ENCODE data around the gene ELMO1. TPM values are rescaled to one million over a fixed set of nuclear protein-coding genes. Genes with fewer than 3 reads are reported as not detected.

Gene ELMO1
- total RNA-seq, 1 experiment from 2014 or later = 8.7 TPM

DNA sequence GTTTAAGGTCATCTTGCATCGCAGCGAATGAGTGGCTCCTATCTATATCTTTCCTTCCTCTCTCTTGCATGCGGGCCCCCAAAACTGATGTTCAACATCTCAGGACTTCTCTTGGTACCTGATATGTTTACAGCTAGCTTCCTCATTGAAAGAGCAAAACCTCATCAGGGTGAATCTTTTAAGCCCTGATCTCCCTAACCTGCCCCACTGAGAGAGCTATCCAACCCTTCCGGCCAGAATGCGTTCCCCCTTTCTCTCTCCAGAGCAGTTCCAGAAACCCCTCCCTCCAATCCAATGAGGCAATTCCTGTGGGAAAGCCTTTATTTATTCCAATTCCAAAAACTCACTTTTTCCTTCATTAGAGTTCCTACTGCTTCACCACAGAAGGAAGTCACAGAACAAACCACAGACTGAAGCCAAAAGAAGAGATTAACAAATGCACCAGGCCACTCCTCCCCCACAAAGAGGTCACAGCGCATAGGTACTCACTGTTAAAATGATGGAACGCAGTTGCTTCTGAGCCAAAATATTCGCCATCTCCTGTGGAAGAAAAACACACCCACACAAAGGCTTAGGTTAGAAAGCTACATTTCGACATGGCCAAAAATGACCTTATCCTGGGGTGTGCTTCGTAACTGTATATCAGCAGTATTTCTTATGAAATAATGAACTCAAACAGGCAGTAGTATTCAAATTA lies 232.4 kb downstream of the ELMO1 start:
- no peaks in the 10 kb centered on the region for H3K36me3 ChIP-seq (replicated peaks; ENCODE audit: control insufficient read depth, insufficient read depth, low read length)
- no peak overlapping the region for H3K4me3 ChIP-seq (ENCODE audit: insufficient read depth, low read depth, low read length)
- H3K27me3 ChIP-seq (ENCODE audit: control insufficient read depth, insufficient read depth, low read length) = no peaks in the 10 kb centered on the region
- DNase-seq = no peak

DNA sequence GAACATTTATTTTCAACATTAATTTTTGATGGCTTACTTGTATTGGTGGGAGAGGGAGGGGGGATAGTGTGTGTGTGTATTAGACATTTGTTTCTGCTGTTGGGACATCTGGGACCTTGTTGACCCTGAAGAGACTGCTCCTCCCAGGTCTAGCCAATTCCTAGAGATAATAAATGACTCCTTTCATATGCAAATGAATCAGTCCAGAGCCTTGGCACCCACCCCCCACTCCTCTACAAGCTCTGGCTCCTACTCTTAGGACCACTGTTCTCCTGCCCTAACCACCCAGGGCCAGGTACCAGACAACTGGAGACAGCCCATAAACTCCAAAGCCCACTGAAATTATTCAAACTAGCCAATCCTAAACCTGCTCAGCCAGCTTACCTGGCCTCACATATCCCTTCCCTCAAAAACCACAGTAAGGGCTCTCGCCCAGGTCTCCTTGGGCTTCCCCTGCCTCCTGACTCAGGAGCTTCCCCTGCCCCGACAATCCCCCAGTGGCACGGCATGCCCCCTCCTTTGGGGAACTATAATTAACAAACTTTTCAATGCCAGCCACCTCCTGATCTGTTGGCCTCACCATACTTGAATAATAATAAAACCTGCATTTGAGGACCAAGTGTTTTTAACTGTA lies 233.3 kb downstream of the ELMO1 start:
- no peak overlapping the region for H3K4me3 ChIP-seq (ENCODE audit: insufficient read depth, low read depth, low read length)
- no peaks in the 10 kb centered on the region for H3K27me3 ChIP-seq (ENCODE audit: control insufficient read depth, insufficient read depth, low read length)
- DNase-seq = no peak
- no peaks in the 10 kb centered on the region for H3K36me3 ChIP-seq (replicated peaks; ENCODE audit: control insufficient read depth, insufficient read depth, low read length)

DNA sequence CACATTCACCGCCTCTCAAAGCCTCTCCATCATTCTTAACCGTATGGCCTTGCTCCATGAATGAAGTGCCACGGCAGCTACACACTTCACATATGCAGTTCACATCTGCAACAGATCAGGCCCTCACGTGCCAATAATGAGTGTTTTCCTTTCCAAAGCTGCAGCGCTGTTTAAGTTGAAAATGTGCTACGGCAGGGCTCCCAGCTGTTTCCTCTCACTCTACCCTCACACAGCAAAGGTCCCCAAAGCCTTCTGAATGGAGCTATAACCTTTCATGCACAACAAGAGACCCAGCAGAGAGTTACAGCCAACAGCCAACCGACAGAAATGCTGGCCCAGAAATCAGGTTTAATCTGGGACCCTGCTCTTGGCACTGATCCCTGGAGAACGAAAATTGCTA lies 236.1 kb downstream of the ELMO1 start:
- Histone ChIP-seq H3K4me3 (ENCODE audit: insufficient read depth, low read depth, low read length) (no peak overlapping the region), H3K27me3 (ENCODE audit: control insufficient read depth, insufficient read depth, low read length) (no peaks in the 10 kb centered on the region), H3K36me3 (replicated peaks; ENCODE audit: control insufficient read depth, insufficient read depth, low read length) (peaks cover 1% of the 10 kb centered on the region; the same call in 1 of the 2 replicates)
- DNase-seq = no peak

DNA sequence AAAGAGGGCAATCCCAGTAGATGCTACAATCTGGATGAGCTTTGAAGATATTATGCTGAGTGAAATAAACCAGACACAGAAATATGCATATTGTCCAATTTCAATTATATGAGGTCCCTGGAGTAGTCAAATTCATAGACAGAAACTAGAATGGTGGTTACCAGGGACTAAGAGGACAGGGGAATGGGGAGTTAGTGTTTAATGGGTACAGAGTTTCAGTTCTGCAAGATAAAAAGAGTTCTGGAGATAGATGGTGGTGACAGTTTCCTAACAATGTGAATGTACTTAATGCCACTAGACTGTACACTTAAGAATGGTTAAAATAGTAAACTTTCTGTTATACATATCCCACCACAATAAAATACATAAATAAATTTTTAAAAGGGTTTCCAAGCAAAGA lies 236.6 kb downstream of the ELMO1 start:
- H3K36me3 ChIP-seq (replicated peaks; ENCODE audit: control insufficient read depth, insufficient read depth, low read length) = peaks cover 1% of the 10 kb centered on the region; the same call in 1 of the 2 replicates
- no peaks in the 10 kb centered on the region for H3K27me3 ChIP-seq (ENCODE audit: control insufficient read depth, insufficient read depth, low read length)
- no peak overlapping the region for H3K4me3 ChIP-seq (ENCODE audit: insufficient read depth, low read depth, low read length)
- DNase-seq = no peak

DNA sequence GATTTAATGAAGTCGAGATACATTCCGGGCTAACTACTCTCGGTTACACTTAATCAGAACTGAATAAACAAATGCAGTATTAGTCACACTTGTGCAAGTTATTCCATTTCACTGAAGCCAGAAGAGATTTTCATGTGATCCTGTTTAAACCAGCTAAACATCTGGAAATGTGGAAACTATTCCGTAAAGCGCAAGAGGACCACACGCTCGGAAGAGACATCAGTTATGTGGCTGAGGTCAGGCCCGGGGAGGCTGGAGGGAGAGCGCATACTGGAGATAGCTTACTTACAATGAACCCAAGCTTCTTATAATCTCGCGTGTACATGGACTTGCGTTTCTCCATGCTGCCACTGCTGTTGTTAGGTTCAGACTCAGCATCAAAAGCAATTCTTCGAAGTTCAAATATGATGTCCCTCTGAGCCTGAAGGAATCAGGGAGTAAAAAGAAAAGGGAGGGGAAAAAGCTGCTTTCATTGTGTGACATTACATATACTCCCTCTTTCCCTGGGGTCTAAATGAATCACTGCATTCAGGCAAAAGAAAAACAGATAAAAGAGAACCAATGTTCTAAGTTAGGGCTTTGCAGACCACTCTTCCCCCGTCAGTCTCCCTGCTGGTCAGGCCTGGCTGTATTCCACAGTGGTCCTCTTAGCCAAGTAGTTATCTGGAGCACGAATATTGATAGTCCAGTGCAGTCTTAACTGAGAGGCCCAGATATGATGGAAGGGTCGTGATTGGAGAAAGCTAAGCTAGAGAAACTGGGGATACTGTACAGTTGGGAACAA lies 237.4 kb downstream of the ELMO1 start:
- Histone ChIP-seq H3K27me3 (ENCODE audit: control insufficient read depth, insufficient read depth, low read length) (no peaks in the 10 kb centered on the region), H3K36me3 (replicated peaks; ENCODE audit: control insufficient read depth, insufficient read depth, low read length) (peaks cover 1% of the 10 kb centered on the region; the same call in 1 of the 2 replicates), H3K4me3 (ENCODE audit: insufficient read depth, low read depth, low read length) (no peak overlapping the region)
- no peak for DNase-seq

DNA sequence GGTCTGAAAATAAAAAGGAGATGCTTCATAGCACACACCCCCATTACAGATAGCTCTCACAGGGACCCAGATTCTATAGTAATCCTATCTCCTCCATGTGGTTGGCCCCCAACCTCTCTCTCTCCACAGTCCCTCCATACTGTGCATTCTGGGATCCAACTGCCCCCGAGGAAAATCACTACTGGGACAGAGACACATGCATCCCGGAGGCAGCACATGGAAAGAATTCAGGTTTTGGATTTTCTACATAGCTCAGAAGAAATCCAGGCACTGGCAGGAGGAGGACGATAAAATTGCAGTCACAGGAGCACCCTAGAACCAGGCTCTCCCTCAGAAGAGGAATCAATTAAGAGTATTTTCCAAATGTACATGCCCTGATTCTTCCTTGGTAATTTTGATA lies 239.5 kb downstream of the ELMO1 start:
- DNase-seq = no peak
- Histone ChIP-seq H3K27me3 (ENCODE audit: control insufficient read depth, insufficient read depth, low read length) (no peaks in the 10 kb centered on the region), H3K36me3 (replicated peaks; ENCODE audit: control insufficient read depth, insufficient read depth, low read length) (peaks cover 1% of the 10 kb centered on the region; the same call in 1 of the 2 replicates), H3K4me3 (ENCODE audit: insufficient read depth, low read depth, low read length) (no peak overlapping the region)

DNA sequence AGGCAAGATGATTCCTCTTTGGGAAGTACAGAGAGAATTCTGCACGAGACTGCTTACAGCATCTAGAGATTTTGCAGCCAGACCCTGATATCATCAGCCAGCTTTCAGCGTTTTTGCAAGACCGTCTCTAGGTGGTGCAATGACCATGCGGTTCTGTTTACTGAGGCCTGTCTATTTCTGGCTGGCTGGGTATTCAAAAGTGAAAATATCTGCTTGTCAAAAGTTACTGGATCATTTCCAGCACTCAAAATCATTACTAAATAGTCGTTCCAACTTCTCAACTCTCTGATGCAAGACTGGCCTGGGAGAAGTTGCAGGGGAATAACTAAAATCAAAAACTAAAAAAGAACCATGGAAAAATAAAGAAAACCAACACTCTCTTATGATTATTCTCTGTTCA lies 240.1 kb downstream of the ELMO1 start:
- H3K4me3 ChIP-seq (ENCODE audit: insufficient read depth, low read depth, low read length) = no peak overlapping the region
- DNase-seq = peak; percentile 33
- H3K36me3 ChIP-seq (replicated peaks; ENCODE audit: control insufficient read depth, insufficient read depth, low read length) = peaks cover 1% of the 10 kb centered on the region; the same call in 1 of the 2 replicates
- no peaks in the 10 kb centered on the region for H3K27me3 ChIP-seq (ENCODE audit: control insufficient read depth, insufficient read depth, low read length)

DNA sequence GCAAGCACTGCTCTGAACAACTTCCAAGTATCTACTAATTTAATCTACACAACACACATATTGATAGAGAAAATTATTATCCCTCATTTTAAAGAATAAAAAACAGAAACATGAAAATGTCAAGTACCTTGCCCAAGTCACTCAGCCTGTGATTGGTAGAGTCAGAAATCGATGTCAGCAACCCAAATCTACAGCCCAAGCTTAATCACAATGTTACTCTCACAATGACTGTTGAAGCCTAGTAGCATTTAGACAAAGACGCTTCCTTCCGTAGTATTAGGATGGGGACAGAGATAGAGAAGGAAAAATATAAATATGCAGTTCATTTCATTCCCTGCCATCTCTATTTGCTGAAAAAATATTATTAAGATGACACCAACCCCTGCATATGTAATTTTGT lies 242.5 kb downstream of the ELMO1 start:
- peaks cover 1% of the 10 kb centered on the region; the same call in 1 of the 2 replicates for H3K36me3 ChIP-seq (replicated peaks; ENCODE audit: control insufficient read depth, insufficient read depth, low read length)
- DNase-seq = no peak
- H3K4me3 ChIP-seq (ENCODE audit: insufficient read depth, low read depth, low read length) = no peak overlapping the region
- no peaks in the 10 kb centered on the region for H3K27me3 ChIP-seq (ENCODE audit: control insufficient read depth, insufficient read depth, low read length)

DNA sequence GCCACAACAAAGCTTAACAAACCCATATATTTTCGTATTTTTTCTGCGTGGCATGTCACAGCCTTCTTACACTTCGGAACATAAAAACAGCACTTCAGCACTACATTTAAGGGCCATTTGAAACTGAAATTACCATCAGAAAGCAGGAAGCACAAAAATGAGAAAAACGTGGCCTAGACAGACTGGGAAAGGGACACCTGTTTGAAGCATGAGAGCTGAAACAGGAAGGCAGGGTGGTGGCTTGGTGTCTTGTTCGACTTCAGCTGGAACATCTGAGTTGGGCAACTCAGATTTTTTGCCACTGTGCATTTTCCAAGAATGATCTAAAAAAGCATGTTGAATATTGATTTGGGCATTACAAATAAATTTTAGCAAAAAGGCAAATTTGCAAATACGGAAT lies 243.2 kb downstream of the ELMO1 start:
- no peak overlapping the region for H3K4me3 ChIP-seq (ENCODE audit: insufficient read depth, low read depth, low read length)
- DNase-seq = no peak
- H3K27me3 ChIP-seq (ENCODE audit: control insufficient read depth, insufficient read depth, low read length) = no peaks in the 10 kb centered on the region
- H3K36me3 ChIP-seq (replicated peaks; ENCODE audit: control insufficient read depth, insufficient read depth, low read length) = peaks cover 1% of the 10 kb centered on the region; the same call in 1 of the 2 replicates

DNA sequence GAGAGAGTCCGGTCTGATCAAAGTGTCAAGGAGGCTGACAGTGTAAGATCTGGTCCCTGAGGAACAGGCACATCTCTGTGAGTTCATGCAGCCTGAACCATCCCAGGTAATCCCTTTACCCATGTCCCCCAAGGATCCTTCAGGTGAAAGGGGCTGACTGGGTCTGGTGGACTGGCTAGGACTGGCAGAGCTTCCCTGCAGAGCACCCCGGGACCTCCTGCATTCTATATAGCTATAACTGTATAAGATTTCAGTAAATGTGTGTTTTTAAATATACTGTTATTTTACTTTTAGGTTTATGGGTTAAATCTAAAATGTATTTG lies 246.8 kb downstream of the ELMO1 start:
- Histone ChIP-seq H3K4me3 (ENCODE audit: insufficient read depth, low read depth, low read length) (no peak overlapping the region), H3K36me3 (replicated peaks; ENCODE audit: control insufficient read depth, insufficient read depth, low read length) (no peaks in the 10 kb centered on the region), H3K27me3 (ENCODE audit: control insufficient read depth, insufficient read depth, low read length) (no peaks in the 10 kb centered on the region)
- DNase-seq = no peak

DNA sequence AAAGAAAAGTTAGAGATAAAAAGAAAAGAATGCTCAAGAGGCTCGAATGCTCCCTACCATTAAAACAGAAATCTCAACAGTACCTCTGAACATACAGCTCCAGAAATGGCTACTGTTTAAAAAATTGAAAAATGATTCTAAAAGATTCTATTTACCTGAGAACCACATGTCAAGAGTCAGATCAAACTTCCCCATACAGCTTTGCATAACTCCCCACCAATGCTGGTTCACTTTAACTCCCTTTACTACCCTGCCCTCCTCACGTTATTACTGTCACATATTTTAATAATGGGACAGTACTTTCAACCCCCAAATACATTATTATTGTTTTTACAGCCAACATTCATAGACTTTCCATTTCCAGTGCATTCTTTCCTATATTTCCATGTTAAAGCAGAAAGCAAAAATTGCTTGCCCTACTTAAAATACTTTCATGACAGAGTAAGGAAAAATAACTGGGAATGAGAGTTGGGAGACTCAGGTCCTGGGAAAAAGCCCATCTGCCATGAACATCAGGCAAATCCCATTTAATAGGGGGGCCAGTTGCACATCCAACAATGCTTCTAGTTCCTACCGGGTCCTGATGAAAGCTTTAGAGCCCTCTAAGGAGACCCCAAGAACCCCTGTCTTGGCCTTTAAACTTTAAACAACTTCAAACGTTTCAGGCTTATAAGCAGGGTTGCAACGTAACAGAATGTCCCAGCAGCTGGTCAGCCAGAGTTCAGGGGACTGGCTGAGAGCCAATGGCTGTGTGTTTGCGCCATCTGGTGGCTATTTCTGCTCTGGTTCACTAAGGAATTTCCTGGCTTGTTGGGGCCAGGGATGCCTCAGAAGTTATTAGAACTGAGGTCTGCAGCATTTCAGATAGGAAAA lies 247.4 kb downstream of the ELMO1 start:
- H3K27me3 ChIP-seq (ENCODE audit: control insufficient read depth, insufficient read depth, low read length) = no peaks in the 10 kb centered on the region
- no peaks in the 10 kb centered on the region for H3K36me3 ChIP-seq (replicated peaks; ENCODE audit: control insufficient read depth, insufficient read depth, low read length)
- no peak overlapping the region for H3K4me3 ChIP-seq (ENCODE audit: insufficient read depth, low read depth, low read length)
- DNase-seq = peak; percentile 55

DNA sequence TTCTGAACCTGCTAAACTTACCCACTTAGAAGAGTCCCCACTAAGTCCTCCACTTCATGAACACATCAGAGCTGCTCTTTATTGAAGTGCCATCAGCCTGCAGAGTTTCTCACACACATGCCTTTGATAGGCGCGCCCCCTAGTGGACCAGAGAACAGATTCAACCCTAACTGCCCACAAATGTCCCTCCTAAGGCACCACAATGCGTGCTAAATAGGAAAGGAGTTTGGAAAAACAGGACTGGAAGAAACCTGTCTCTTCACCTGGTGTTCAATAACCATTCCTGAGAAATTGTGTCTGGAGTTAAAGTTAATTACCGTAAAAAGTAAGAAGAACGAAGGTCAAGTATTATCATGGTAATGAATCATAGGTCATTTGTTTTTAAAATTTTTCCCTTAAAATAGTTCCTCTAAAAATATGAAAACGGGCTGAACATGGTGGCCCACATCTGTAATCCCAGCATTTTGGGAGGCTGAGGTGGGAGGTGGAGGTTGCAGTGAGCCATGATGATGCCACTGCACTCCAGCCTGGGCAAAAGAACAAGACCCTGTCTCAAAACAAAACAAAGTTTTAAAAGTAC lies 249.7 kb downstream of the ELMO1 start:
- no peaks in the 10 kb centered on the region for H3K27me3 ChIP-seq (ENCODE audit: control insufficient read depth, insufficient read depth, low read length)
- H3K36me3 ChIP-seq (replicated peaks; ENCODE audit: control insufficient read depth, insufficient read depth, low read length) = 0 out of 2 replicates have a peak, but pooled peaks cover 2% of the 10 kb centered on the region
- no peak overlapping the region for H3K4me3 ChIP-seq (ENCODE audit: insufficient read depth, low read depth, low read length)
- peak; percentile 46 for DNase-seq

DNA sequence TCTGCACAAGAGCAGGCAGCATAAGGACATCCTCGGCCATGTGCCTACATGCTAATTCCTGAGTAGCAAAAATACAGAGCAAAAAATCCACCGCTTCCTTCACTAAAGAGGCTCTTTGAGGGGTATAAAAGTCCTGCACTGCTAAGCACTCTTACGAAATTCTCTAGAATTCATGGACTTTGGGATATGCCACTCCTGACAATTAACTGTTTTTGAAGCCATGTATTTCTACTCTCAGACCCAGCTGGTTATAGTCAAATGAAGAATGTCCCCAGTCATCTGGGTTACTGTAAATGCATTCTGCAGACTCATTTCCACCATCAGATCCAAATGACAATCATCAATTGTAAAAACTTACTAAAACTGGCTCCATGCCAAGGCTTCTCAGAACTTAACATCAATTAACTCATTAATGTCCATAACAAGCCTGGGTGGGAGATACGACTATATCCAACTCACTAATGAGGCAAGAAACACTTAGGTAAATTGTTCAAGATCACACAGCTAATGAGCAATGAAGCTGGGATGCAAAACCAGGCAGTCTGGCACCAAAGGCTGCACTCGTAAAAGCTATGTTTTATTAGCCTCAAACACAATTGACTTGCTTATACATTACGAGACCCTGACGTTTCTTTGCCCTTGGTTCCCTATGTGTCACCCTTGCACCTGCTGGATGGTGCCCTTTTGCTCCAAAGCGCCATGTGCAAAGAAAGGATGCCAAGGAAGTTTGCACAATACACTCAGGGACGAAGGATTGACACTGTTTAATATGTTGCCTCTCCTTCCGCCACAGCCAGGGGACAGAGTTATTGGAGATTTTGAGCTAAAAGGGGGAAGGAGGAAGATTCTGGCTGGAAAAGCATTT lies 250.4 kb downstream of the ELMO1 start:
- DNase-seq = no peak
- 0 out of 2 replicates have a peak, but pooled peaks cover 2% of the 10 kb centered on the region for H3K36me3 ChIP-seq (replicated peaks; ENCODE audit: control insufficient read depth, insufficient read depth, low read length)
- H3K4me3 ChIP-seq (ENCODE audit: insufficient read depth, low read depth, low read length) = no peak overlapping the region
- H3K27me3 ChIP-seq (ENCODE audit: control insufficient read depth, insufficient read depth, low read length) = no peaks in the 10 kb centered on the region

All from H7 (cell line).